ENCODE data around the gene C11orf68. TPM values are rescaled to one million over a fixed set of nuclear protein-coding genes. Genes with fewer than 3 reads are reported as not detected.
A peak's percentile ranks its signal among the peaks of the same experiment; 100 is the strongest.

The C11orf68 gene
- total and polyA plus RNA-seq, 9 of the 15 experiments (the other 6 are each of a cell fraction or from before 2014, with no cell fraction given) = 3.6 to 35.9 (median 12.8) TPM

GRCh38 chr11:65880844-65881421, 37.9 kb downstream of the C11orf68 start:
- no peak for ATAC-seq
- H4K20me1 ChIP-seq (replicated peaks; ENCODE audit: control insufficient read depth, insufficient read depth, low read length) = peaks cover 3% of the 10 kb centered on the region; the same call in 1 of the 2 replicates
- no peak overlapping the region for H3K4me2 ChIP-seq (ENCODE audit: insufficient read depth, low read length)
- ChIA-PET POLR2A (interaction anchor here (1.5 to 14.4 kb wide), 6 partner anchors 8 to 21 kb away, joined by 6 to 147 read pairs (median 7); partner anchors contain the start of genes CCDC85B, FIBP and MUS81), CTCF (ENCODE audit: low intra/inter-chr PET ratio) (no interaction called here)
- no peaks in the 10 kb centered on the region for H3K27me3 ChIP-seq (ENCODE audit: control insufficient read depth in 2 of 2, insufficient read depth in 2 of 2, low read length in 2 of 2)
- H2AFZ ChIP-seq (ENCODE audit: low read depth, low read length) = no peak overlapping the region
- TF ChIP-seq RBBP5 (IDR thresholded peaks at IDR 0.05; ENCODE audit: borderline replicate concordance, insufficient read depth, low read length, poor library complexity, severe bottlenecking) = no peak
- peak; percentile 51 for TF ChIP-seq POLR2G (IDR thresholded peaks at IDR 0.05; ENCODE audit: low read depth, low read length)
- H3K27ac ChIP-seq (ENCODE audit: extremely low read depth, low read depth, low read length) = no peak overlapping the region
- H3K79me2 ChIP-seq (ENCODE audit: control insufficient read depth, insufficient read depth, low read length) = no peaks in the 10 kb centered on the region
- intact Hi-C loops (cut with micrococcal nuclease) (no loop called here), in situ Hi-C loops (cut with MboI) (loop anchor here (5.0 kb wide), 1 partner anchor 106 kb away; no protein-coding TSS in a partner anchor)
- peaks cover 0 to 24% of the 10 kb centered on the region in 2 experiments; a peak in 3 of 5 replicates for H3K4me1 ChIP-seq (replicated peaks in 1 of 2; ENCODE audit: control insufficient read depth in 2 of 2, insufficient read depth in 2 of 2, low read length in 2 of 2)
- no TSS peak for BruUV-seq (replicated peaks)
- no peaks in the 10 kb centered on the region for H3K9me1 ChIP-seq (ENCODE audit: control insufficient read depth, insufficient read depth, low read length)
- peaks cover 38% of the 10 kb centered on the region for H3K36me3 ChIP-seq (ENCODE audit: control insufficient read depth, insufficient read depth, low read length)
- no peaks in the 10 kb centered on the region for H3K9me3 ChIP-seq (replicated peaks; ENCODE audit: control insufficient read depth, insufficient read depth, low read depth, low read length)
- DNase-seq (ENCODE audit: extremely low read depth in 1 of 4, low spot score in 3 of 4) = no peak
- H3K9ac ChIP-seq (ENCODE audit: insufficient read depth in 1 of 2, low read depth in 2 of 2, low read length in 2 of 2) = peak overlapping the region in 1 of 2 experiments; percentile 55; a peak in 2 of 4 replicates
- no peak for FAIRE-seq
- 65% methylated on average over 7 of the region's 7 CpGs for WGBS (ENCODE audit: insufficient coverage, low coverage, missing lambda C conversion rate)
- H3K4me3 ChIP-seq = no peak overlapping the region

GRCh38 chr11:65880027-65880426, 38.8 kb downstream of the C11orf68 start:
- intact Hi-C loops (cut with micrococcal nuclease) = no loop called here
- TF ChIP-seq ERF (CRISPR knock-in tag; IDR thresholded peaks at IDR 0.05) (no peak), PML (IDR thresholded peaks at IDR 0.05; ENCODE audit: low read length) (no peak), POLR2G (IDR thresholded peaks at IDR 0.05; ENCODE audit: low read depth, low read length) (peak; percentile 2; the same call in 1 of the 2 replicates), PHF8 (IDR thresholded peaks at IDR 0.05; ENCODE audit: borderline replicate concordance, low read length) (no peak)
- peaks cover 29% of the 10 kb centered on the region for H3K36me3 ChIP-seq (ENCODE audit: control insufficient read depth, insufficient read depth, low read length)
- no TSS peak for BruUV-seq (replicated peaks)
- DNase-seq (ENCODE audit: extremely low read depth in 1 of 4, low spot score in 3 of 4) (no peak), FAIRE-seq (no peak), ATAC-seq (no peak)
- H2AFZ ChIP-seq (ENCODE audit: low read depth, low read length) = no peak overlapping the region
- no peak overlapping the region for H3K4me2 ChIP-seq (ENCODE audit: insufficient read depth, low read length)
- 61% methylated on average over 7 of the region's 7 CpGs for WGBS (ENCODE audit: insufficient coverage, low coverage, missing lambda C conversion rate)
- H3K9me1 ChIP-seq (ENCODE audit: control insufficient read depth, insufficient read depth, low read length) = no peaks in the 10 kb centered on the region
- no peak overlapping the region for H3K4me3 ChIP-seq
- peaks cover 0 to 23% of the 10 kb centered on the region in 2 experiments; a peak in 3 of 5 replicates for H3K4me1 ChIP-seq (replicated peaks in 1 of 2; ENCODE audit: control insufficient read depth in 2 of 2, insufficient read depth in 2 of 2, low read length in 2 of 2)
- H3K79me2 ChIP-seq (ENCODE audit: control insufficient read depth, insufficient read depth, low read length) = no peaks in the 10 kb centered on the region
- H4K20me1 ChIP-seq (replicated peaks; ENCODE audit: control insufficient read depth, insufficient read depth, low read length) = peaks cover 3% of the 10 kb centered on the region; the same call in 1 of the 2 replicates
- H3K9ac ChIP-seq (ENCODE audit: insufficient read depth in 1 of 2, low read depth in 2 of 2, low read length in 2 of 2) = peak overlapping the region in 1 of 2 experiments; percentile 77; a peak in 1 of 4 replicates
- CTCF ChIA-PET (ENCODE audit: low intra/inter-chr PET ratio) = no interaction called here
- no peak overlapping the region for H3K27ac ChIP-seq (ENCODE audit: extremely low read depth, low read depth, low read length)
- in situ Hi-C loops (cut with MboI) = loop anchor here (5.0 kb wide), 1 partner anchor 107 kb away; no protein-coding TSS in a partner anchor
- POLR2A ChIA-PET = interaction anchor here (0.6 to 14.4 kb wide), 5 partner anchors 8 to 20 kb away, joined by 3 to 147 read pairs (median 6); partner anchors contain the start of genes CCDC85B and FIBP
- H3K27me3 ChIP-seq (ENCODE audit: control insufficient read depth in 2 of 2, insufficient read depth in 2 of 2, low read length in 2 of 2) = no peaks in the 10 kb centered on the region
- H3K9me3 ChIP-seq (replicated peaks; ENCODE audit: control insufficient read depth, insufficient read depth, low read depth, low read length) = no peaks in the 10 kb centered on the region
